HG02840 (cell line): Measurements from ENCODE around the gene NCOA7.
"Not testable (repeated sequence)": the region's sequence is repeated elsewhere in the genome, so short reads cannot be mapped to it uniquely, and the experiment has no call there.

ENCODE experiments used
- ATAC-seq: cut with Tn5 transposase; IDR thresholded peaks from one replicate; pipeline ENCODE4 v1.9.1; 2021; ENCODE audit warnings: mild to moderate bottlenecking, moderate library complexity, moderate number of reproducible peaks; ENCODE audit not compliant: unreplicated experiment, low FRiP score

The NCOA7 gene

GRCh38 chr6:125789576-125790357, 993 bp upstream of the NCOA7 start:
- peak; percentile 21 for ATAC-seq

GRCh38 chr6:125791151-125791819, 525 bp downstream of the NCOA7 start:
- peak; percentile 32 for ATAC-seq

GRCh38 chr6:125791820-125792165, 1.0 kb downstream of the NCOA7 start:
- ATAC-seq = no peak

- no peak for ATAC-seq
Measured at GRCh38 chr6:125792172-125792571, 1.4 kb downstream of the NCOA7 start.

GRCh38 chr6:125792680-125793079, 1.9 kb downstream of the NCOA7 start:
- no peak for ATAC-seq

GRCh38 chr6:125793280-125793679, 2.5 kb downstream of the NCOA7 start:
- no peak for ATAC-seq

- ATAC-seq = no peak
Measured at GRCh38 chr6:125793863-125794262, 3.1 kb downstream of the NCOA7 start.

- no peak for ATAC-seq
Measured at GRCh38 chr6:125794342-125795137, 3.8 kb downstream of the NCOA7 start.

GRCh38 chr6:125795301-125795700, 4.5 kb downstream of the NCOA7 start:
- no peak for ATAC-seq

GRCh38 chr6:125797120-125797885, 6.5 kb downstream of the NCOA7 start:
- ATAC-seq = no peak

- ATAC-seq = no peak
Measured at GRCh38 chr6:125797886-125798444, 7.2 kb downstream of the NCOA7 start.

GRCh38 chr6:125798734-125799508, 8.2 kb downstream of the NCOA7 start:
- ATAC-seq = peak; percentile 89

- no peak for ATAC-seq
Measured at GRCh38 chr6:125802383-125802782, 11.6 kb downstream of the NCOA7 start.

GRCh38 chr6:125802943-125803377, 12.2 kb downstream of the NCOA7 start:
- no peak for ATAC-seq

GRCh38 chr6:125804264-125804663, 13.5 kb downstream of the NCOA7 start:
- ATAC-seq = peak; percentile 37

- not testable (repeated sequence) for ATAC-seq
Measured at GRCh38 chr6:125804866-125805425, 14.2 kb downstream of the NCOA7 start.

- no peak for ATAC-seq
Measured at GRCh38 chr6:125806813-125807212, 16.1 kb downstream of the NCOA7 start.

- ATAC-seq = peak; percentile 44
Measured at GRCh38 chr6:125807293-125807692, 16.5 kb downstream of the NCOA7 start.

- no peak for ATAC-seq
Measured at GRCh38 chr6:125808060-125808459, 17.3 kb downstream of the NCOA7 start.
